ENCODE measurements around the gene POLR2F. TPM values are rescaled to one million over a fixed set of nuclear protein-coding genes. Genes with fewer than 3 reads are reported as not detected.

Gene POLR2F
- total RNA-seq, 4 donors from 2014 or later, result 84.1 to 152 (median 134) TPM

- Histone ChIP-seq H3K9me3 (no peaks in the 10 kb centered on the region), H3K27me3 (no peaks in the 10 kb centered on the region), H3K36me3 (no peaks in the 10 kb centered on the region), H3K4me3 (no peak overlapping the region), H3K27ac (no peak overlapping the region), H3K4me1 (peaks cover 22 to 29% of the 10 kb centered on the region in 2 donors)
- TF ChIP-seq CTCF (IDR thresholded peaks at IDR 0.05 in 4 of 5, conservative IDR thresholded peaks at IDR 0.05 in 1 of 5), result no peak
- TF ChIP-seq POLR2A (IDR thresholded peaks at IDR 0.05), result no peak
- in situ Hi-C loops (cut with MboI; ENCODE audit: low sequenced_read_pairs in 4 of 4) (no loop called here), intact Hi-C loops (cut with DNase I; ENCODE audit: low total_unique reads) (no loop called here)
- no peak for DNase-seq
- ATAC-seq, result no peak
Measured at GRCh38 chr22:37996079-37996478, 42.6 kb downstream of the POLR2F start.

- in situ Hi-C loops (cut with MboI; ENCODE audit: low sequenced_read_pairs in 4 of 4), result no loop called here
- TF ChIP-seq POLR2A (IDR thresholded peaks at IDR 0.05) (no peak), CTCF (IDR thresholded peaks at IDR 0.05 in 4 of 5, conservative IDR thresholded peaks at IDR 0.05 in 1 of 5) (no peak)
- no peaks in the 10 kb centered on the region for H3K36me3 ChIP-seq
- no peaks in the 10 kb centered on the region for H3K27me3 ChIP-seq
- H3K4me3 ChIP-seq, result no peak overlapping the region
- H3K9me3 ChIP-seq, result no peaks in the 10 kb centered on the region
- peak overlapping the region in 1 of 4 donors; percentile 10 for H3K27ac ChIP-seq
- ATAC-seq (no peak), DNase-seq (no peak)
- intact Hi-C loops (cut with DNase I; ENCODE audit: low total_unique reads), result no loop called here
- H3K4me1 ChIP-seq, result peaks cover 22 to 35% of the 10 kb centered on the region in 2 donors
Measured at GRCh38 chr22:37996515-37997246, 43.2 kb downstream of the POLR2F start.

GRCh38 chr22:37998543-37998942, 45.0 kb downstream of the POLR2F start:
- no peak for ATAC-seq
- Histone ChIP-seq H3K4me1 (peaks cover 22 to 37% of the 10 kb centered on the region in 2 donors), H3K4me3 (no peak overlapping the region), H3K36me3 (no peaks in the 10 kb centered on the region), H3K9me3 (no peaks in the 10 kb centered on the region), H3K27ac (peak overlapping the region in 2 of 4 donors; percentile 22 to 90), H3K27me3 (no peaks in the 10 kb centered on the region)
- DNase-seq, result no peak
- in situ Hi-C loops (cut with MboI; ENCODE audit: low sequenced_read_pairs in 4 of 4) (no loop called here), intact Hi-C loops (cut with DNase I; ENCODE audit: low total_unique reads) (no loop called here)
- TF ChIP-seq POLR2A (IDR thresholded peaks at IDR 0.05) (no peak), CTCF (IDR thresholded peaks at IDR 0.05 in 4 of 5, conservative IDR thresholded peaks at IDR 0.05 in 1 of 5) (no peak)

GRCh38 chr22:37999236-37999635, 45.7 kb downstream of the POLR2F start:
- Histone ChIP-seq H3K27me3 (no peaks in the 10 kb centered on the region), H3K27ac (peak overlapping the region; percentile 71 to 90 (median 80)), H3K4me1 (peaks cover 22 to 37% of the 10 kb centered on the region in 2 donors), H3K36me3 (no peaks in the 10 kb centered on the region), H3K9me3 (no peaks in the 10 kb centered on the region), H3K4me3 (no peak overlapping the region)
- DNase-seq (peak; percentile 38 to 79), ATAC-seq (peak; percentile 32 to 38)
- TF ChIP-seq POLR2A (IDR thresholded peaks at IDR 0.05) (no peak), CTCF (IDR thresholded peaks at IDR 0.05 in 4 of 5, conservative IDR thresholded peaks at IDR 0.05 in 1 of 5) (no peak)
- intact Hi-C loops (cut with DNase I; ENCODE audit: low total_unique reads) (no loop called here), in situ Hi-C loops (cut with MboI; ENCODE audit: low sequenced_read_pairs in 4 of 4) (no loop called here)
